Chondrocyte (in vitro differentiated cells): ENCODE results near the gene UNK. TPM values are rescaled to one million over a fixed set of nuclear protein-coding genes. Genes with fewer than 3 reads are reported as not detected.
"Not testable (repeated sequence)": the region's sequence is repeated elsewhere in the genome, so short reads cannot be mapped to it uniquely, and the experiment has no call there.

Experiments
- DNase-seq: peaks from one replicate; pipeline ENCODE4 v3.0.0; 2021; ENCODE audit warnings: mixed read lengths, low spot score
- H3K27ac Mint-ChIP-seq: one replicate; pipeline ENCODE4 v1.8.0; 2021; ENCODE audit warnings: mild to moderate bottlenecking, moderate library complexity, mixed read lengths; ENCODE audit not compliant: unreplicated experiment
- H3K27me3 Mint-ChIP-seq: 2 replicates; pipeline ENCODE4 v1.8.0; 2021; ENCODE audit warnings: low read depth, mixed read lengths
- H3K36me3 Mint-ChIP-seq: 2 replicates; pipeline ENCODE4 v1.8.0; 2021; ENCODE audit warnings: low read depth, mixed read lengths
- H3K4me1 Mint-ChIP-seq: 2 replicates; pipeline ENCODE4 v1.8.0; 2021; ENCODE audit warnings: low read depth, mild to moderate bottlenecking, mixed read lengths
- H3K4me3 Mint-ChIP-seq: one replicate; pipeline ENCODE4 v1.8.0; 2021; ENCODE audit warnings: mild to moderate bottlenecking, moderate library complexity, mixed read lengths; ENCODE audit not compliant: unreplicated experiment
- H3K9me3 Mint-ChIP-seq: 2 replicates; pipeline ENCODE4 v1.8.0; 2021; ENCODE audit warnings: low read depth, mixed read lengths
- total RNA-seq: library from RNA; stranded (reverse); gene quantifications from 3 replicates; pipeline ENCODE4 v1.2.1, GENCODE V29; 2021
- TF ChIP-seq, protein P1 (sequence below): fragments of 200-600 bp; sonication (generic); IDR thresholded peaks from 2 replicates; pipeline ENCODE4 v1.5.0; 2021; ENCODE audit warnings: antibody characterized with exemption, mild to moderate bottlenecking, moderate library complexity

Gene UNK
- total RNA-seq, 1 donor from 2014 or later = 21.0 TPM

DNA sequence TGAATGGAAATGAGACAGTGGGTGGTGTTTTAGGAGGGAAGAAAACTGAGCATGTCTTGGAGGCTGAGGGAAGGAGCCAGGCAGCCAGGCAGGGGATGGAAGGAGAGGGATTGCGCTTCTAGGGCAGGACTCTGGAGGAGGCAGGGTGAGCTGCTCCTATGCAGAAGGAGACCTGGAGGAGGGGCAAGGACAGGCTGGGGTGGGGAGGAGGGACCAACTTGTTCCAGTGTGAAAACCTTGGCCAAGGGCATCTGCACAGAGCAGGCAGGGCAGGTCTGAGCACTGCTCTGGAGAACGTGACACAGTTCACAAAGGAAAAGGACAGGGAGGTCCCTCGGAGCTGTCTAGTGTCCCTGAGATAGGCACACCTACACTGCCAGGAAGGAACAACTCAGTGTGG lies 25.1 kb upstream of the UNK start:
- Mint-ChIP-seq H3K4me1 (peaks cover 10% of the 10 kb centered on the region), H3K4me3 (no peak overlapping the region), H3K27me3 (no peaks in the 10 kb centered on the region), H3K27ac (no peak overlapping the region), H3K9me3 (no peaks in the 10 kb centered on the region), H3K36me3 (peaks cover 1% of the 10 kb centered on the region)
- peak; percentile 46 for DNase-seq
- TF ChIP-seq, protein P1, sequence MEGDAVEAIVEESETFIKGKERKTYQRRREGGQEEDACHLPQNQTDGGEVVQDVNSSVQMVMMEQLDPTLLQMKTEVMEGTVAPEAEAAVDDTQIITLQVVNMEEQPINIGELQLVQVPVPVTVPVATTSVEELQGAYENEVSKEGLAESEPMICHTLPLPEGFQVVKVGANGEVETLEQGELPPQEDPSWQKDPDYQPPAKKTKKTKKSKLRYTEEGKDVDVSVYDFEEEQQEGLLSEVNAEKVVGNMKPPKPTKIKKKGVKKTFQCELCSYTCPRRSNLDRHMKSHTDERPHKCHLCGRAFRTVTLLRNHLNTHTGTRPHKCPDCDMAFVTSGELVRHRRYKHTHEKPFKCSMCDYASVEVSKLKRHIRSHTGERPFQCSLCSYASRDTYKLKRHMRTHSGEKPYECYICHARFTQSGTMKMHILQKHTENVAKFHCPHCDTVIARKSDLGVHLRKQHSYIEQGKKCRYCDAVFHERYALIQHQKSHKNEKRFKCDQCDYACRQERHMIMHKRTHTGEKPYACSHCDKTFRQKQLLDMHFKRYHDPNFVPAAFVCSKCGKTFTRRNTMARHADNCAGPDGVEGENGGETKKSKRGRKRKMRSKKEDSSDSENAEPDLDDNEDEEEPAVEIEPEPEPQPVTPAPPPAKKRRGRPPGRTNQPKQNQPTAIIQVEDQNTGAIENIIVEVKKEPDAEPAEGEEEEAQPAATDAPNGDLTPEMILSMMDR = no peak

DNA sequence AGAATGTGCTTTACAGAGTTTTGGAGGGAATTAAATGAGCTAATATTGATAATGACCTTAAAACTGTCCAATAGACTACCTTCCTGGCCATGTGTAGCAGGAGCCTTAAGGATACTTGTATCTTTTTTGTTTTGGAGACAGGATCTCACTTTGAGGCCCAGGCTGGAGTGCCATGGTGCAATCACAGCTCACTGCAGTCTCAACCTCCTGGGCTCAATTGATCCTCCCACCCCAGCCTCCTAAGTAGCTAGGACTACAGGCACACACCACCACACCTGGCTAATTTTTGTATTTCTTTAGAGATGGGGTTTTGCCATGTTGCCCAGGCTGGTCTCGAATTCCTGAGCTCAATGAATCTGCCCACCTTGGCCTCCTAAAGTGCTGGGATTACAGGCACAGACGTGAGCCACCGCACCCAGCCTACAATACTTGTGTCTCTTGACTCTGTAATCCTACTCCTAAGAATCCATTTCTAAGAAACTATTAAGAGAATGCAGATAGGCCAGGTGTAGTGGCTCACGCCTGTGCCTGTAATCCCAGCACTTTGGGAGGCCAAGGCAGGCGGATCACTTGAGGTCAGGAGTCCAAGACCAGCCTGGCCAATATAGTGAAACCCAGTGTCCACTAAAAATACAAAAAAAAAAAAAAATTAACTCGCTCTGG lies 24.5 kb upstream of the UNK start:
- H3K36me3 Mint-ChIP-seq, H3K9me3 Mint-ChIP-seq, H3K4me3 Mint-ChIP-seq, H3K4me1 Mint-ChIP-seq, H3K27me3 Mint-ChIP-seq, H3K27ac Mint-ChIP-seq: not testable (repeated sequence)
- DNase-seq = peak; percentile 7

DNA sequence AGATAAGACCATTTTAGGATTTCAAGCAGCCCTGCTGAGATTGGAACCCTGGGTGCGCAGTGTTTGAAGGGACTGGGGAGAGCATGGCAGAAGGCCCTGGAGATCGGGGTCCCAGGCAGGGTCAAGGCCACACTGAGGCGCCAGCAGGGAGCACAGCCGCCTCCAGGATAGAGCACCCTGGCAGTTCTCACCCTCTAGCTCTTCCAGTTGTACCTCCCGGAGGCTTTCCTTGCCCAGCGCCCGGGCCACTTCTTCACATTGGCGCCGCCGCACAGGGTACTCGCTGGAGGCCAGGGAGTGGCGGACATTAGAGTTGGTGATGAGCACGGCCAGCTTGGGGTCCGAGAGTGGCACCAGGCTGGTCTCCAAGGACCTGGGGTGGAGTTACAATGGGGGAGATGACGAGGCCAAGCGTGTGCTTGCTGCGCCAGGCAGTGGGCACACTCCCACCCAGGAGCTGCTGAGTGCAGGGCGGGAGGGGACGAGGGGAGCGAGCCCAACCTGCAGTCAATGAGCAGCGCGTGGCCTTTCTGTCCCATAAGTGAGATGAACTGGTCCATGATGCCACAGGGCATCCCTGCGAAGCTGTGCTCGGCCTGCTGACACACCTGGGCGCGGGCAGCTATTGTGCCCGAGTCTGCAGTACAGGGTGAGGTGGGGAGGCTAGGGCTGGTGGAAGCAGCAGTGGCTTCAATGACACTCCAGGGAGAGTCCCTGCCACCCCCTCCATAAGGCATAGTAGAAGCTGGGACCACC lies 21.9 kb upstream of the UNK start:
- Mint-ChIP-seq H3K4me3 (peak overlapping the region; percentile 44), H3K36me3 (peaks cover 1% of the 10 kb centered on the region), H3K27me3 (no peaks in the 10 kb centered on the region), H3K9me3 (no peaks in the 10 kb centered on the region), H3K4me1 (peaks cover 4% of the 10 kb centered on the region), H3K27ac (no peak overlapping the region)
- DNase-seq = peak; percentile 81
- TF ChIP-seq, protein P1 = no peak

DNA sequence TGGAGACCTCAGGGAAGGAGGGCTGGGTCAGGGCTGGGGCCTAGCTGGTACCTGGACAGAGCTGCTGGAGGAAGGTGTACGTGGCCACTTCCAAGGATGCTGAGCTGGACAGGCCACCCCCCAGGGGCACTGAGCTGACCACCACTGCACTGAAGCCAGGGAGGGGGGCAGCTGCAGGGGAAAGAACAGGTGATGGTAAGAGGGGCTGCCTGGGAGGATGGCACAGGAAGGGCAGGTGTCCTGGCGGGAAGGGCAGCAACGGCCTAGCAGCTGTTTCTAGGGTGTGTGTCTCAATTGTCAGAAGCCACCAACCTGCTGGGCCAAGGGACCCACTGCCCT lies 21.4 kb upstream of the UNK start:
- H3K9me3 Mint-ChIP-seq = no peaks in the 10 kb centered on the region
- peaks cover 1% of the 10 kb centered on the region for H3K36me3 Mint-ChIP-seq
- TF ChIP-seq, protein P1 = no peak
- peak; percentile 75 for DNase-seq
- no peaks in the 10 kb centered on the region for H3K27me3 Mint-ChIP-seq
- H3K4me1 Mint-ChIP-seq = peaks cover 4% of the 10 kb centered on the region
- peak overlapping the region; percentile 44 for H3K4me3 Mint-ChIP-seq
- no peak overlapping the region for H3K27ac Mint-ChIP-seq

DNA sequence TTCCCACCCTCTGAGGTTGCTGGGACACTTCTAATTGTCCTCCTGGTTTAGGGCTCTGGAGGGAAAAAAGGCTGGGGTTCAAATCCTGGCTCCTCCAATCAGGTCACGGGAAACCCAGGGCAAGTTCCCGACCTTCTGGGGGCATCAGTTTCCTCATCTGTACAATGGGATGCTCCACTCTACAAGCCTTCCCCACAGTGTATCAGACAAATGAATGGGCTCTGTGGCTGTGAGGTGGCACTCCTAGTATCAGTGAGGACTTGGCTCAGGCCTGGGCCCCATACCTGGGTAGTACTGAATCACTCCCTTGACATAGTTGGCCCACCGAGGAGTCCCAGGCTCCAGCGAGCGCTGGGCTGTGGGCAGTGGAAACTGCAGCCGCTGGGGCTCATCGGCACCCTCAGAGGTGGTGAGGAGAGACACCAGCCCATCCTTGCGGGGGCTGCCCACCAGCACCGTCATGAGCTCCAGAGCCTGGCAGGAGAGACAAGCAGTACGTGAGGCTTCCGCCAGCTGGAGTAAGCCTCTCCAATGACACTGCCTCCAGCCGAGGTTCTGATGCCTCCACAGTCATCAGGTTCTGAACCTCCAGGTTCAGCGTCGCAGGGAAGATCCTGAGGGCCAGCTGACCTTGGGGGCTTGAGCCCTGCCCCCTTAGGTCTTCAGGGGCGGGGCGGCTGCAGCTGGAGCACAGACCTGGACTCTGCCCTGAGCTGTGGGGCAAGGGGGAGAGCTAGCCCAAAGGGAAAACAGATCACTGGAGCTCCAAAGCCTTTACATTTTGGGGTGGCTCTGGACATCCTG lies 20.8 kb upstream of the UNK start:
- peaks cover 1% of the 10 kb centered on the region for H3K36me3 Mint-ChIP-seq
- no peak overlapping the region for H3K27ac Mint-ChIP-seq
- DNase-seq = peak; percentile 88

More for the DNA sequence above, 20.8 kb upstream of the UNK start:
- Mint-ChIP-seq H3K4me3 (peak overlapping the region; percentile 74), H3K4me1 (peaks cover 4% of the 10 kb centered on the region), H3K27me3 (no peaks in the 10 kb centered on the region), H3K9me3 (no peaks in the 10 kb centered on the region)
- TF ChIP-seq, protein P1 = no peak
